ENCODE measurements around the gene NOTCH1. TPM values are rescaled to one million over a fixed set of nuclear protein-coding genes. Genes with fewer than 3 reads are reported as not detected.
"Not testable (repeated sequence)": the region's sequence is repeated elsewhere in the genome, so short reads cannot be mapped to it uniquely, and the experiment has no call there.

The NOTCH1 gene
- total RNA-seq, 3 donors from 2014 or later, result 59.0 to 101 (median 72.6) TPM

DNA sequence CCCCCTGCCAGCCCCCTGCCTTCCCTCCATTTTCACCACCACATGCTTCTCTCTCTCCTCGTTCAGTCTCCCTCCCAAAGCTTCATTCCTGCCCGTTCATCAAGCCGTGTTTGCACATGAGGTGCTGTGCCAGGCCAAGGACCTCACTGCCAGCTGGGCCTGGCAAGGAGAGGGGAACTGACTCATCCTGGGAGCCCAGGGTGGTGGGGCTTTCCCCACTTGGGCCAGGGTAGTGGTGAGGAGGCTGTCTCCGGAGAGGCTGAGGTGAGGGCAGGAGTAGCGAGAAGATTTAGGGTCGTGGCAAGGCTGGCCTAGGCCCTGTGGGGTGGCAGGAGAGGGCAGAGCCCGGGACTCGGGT lies 30.4 kb upstream of the NOTCH1 start:
- DNase-seq (no peak), ATAC-seq (peak; percentile 14)
- intact Hi-C loops (cut with DNase I, micrococcal nuclease), result no loop called here

GRCh38 chr9:136575626-136576268 lies 29.9 kb upstream of the NOTCH1 start:
- no peak for ATAC-seq
- DNase-seq, result no peak
- TF ChIP-seq, protein P1, sequence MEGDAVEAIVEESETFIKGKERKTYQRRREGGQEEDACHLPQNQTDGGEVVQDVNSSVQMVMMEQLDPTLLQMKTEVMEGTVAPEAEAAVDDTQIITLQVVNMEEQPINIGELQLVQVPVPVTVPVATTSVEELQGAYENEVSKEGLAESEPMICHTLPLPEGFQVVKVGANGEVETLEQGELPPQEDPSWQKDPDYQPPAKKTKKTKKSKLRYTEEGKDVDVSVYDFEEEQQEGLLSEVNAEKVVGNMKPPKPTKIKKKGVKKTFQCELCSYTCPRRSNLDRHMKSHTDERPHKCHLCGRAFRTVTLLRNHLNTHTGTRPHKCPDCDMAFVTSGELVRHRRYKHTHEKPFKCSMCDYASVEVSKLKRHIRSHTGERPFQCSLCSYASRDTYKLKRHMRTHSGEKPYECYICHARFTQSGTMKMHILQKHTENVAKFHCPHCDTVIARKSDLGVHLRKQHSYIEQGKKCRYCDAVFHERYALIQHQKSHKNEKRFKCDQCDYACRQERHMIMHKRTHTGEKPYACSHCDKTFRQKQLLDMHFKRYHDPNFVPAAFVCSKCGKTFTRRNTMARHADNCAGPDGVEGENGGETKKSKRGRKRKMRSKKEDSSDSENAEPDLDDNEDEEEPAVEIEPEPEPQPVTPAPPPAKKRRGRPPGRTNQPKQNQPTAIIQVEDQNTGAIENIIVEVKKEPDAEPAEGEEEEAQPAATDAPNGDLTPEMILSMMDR (IDR thresholded peaks at IDR 0.05), result no peak
- Histone ChIP-seq H3K36me3 (ENCODE audit: low read depth) (no peaks in the 10 kb centered on the region), H3K9me3 (no peaks in the 10 kb centered on the region), H3K4me1 (ENCODE audit: low read depth) (no peaks in the 10 kb centered on the region), H3K4me3 (no peak overlapping the region)
- intact Hi-C loops (cut with DNase I, micrococcal nuclease), result no loop called here

More for the DNA sequence above, 30.4 kb upstream of the NOTCH1 start:
- Histone ChIP-seq H3K4me1 (ENCODE audit: low read depth) (no peaks in the 10 kb centered on the region), H3K9me3 (no peaks in the 10 kb centered on the region), H3K4me3 (no peak overlapping the region), H3K36me3 (ENCODE audit: low read depth) (no peaks in the 10 kb centered on the region)
- TF ChIP-seq, protein P1 (IDR thresholded peaks at IDR 0.05), result no peak

DNA sequence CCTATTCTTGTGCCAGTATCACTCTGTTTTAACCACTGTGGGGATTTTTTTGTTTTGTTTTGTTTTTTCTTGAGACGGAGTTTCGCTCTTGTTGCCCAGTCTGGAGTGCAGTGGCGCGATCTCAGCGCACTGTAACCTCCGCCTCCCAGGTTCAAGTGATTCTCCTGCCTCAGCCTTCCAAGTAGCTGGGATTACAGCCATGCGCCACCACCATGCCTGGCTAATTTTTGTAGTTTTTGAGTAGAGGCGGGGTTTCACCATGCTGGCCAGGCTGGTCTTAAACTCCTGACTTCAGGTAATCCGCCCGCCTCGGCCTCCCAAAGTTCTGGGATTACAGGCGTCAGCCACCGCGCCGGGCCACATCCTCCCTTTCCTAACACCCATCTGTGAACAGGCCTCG lies 28.8 kb upstream of the NOTCH1 start:
- H3K4me1 ChIP-seq (ENCODE audit: low read depth); H3K4me3 ChIP-seq; DNase-seq; H3K36me3 ChIP-seq (ENCODE audit: low read depth); H3K9me3 ChIP-seq; ATAC-seq; intact Hi-C loops (cut with DNase I, micrococcal nuclease): not testable (repeated sequence)

DNA sequence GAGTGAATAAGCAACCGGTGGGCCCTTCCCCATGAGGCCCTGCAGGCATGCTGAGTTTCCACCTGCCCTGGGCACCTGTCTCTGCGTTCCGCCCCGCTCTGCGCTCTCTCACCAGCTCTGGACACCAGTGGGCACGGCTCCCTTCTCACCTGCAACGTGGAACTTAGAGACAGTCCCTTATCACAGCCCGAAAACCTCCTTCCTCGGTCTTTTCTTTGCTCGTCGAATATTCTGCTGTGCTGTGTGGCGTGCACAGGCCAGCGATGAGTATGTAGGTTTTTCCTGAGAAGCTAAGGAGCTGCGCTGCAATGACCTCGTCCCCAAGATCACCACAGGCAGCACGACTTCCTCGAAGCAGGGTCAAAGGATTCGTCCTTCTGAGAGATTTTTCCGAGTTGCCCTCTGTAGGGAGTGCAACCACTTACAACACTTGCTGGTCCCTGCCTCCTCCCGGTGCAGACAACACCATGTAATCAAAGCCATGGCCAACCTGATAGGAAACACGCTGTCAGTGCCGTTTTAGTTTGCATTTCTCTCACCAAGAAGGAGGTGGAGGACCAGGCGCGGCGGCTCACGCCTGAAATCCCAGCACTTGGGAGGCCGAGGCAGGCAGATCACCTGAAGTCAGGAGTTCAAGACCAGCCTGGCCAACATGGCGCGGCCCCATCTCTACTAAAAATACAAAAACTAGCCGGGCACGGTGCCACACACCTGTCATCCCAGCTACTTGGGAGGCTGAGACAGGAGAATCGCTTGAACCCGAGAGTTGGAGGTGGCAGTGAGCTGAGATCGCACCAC lies 27.2 kb upstream of the NOTCH1 start:
- no peaks in the 10 kb centered on the region for H3K4me1 ChIP-seq (ENCODE audit: low read depth)
- no peaks in the 10 kb centered on the region for H3K9me3 ChIP-seq
- DNase-seq, result no peak
- H3K36me3 ChIP-seq (ENCODE audit: low read depth), result no peaks in the 10 kb centered on the region
- ATAC-seq, result no peak
- TF ChIP-seq, protein P1 (IDR thresholded peaks at IDR 0.05), result no peak
- intact Hi-C loops (cut with DNase I, micrococcal nuclease), result no loop called here
- H3K4me3 ChIP-seq, result no peak overlapping the region

DNA sequence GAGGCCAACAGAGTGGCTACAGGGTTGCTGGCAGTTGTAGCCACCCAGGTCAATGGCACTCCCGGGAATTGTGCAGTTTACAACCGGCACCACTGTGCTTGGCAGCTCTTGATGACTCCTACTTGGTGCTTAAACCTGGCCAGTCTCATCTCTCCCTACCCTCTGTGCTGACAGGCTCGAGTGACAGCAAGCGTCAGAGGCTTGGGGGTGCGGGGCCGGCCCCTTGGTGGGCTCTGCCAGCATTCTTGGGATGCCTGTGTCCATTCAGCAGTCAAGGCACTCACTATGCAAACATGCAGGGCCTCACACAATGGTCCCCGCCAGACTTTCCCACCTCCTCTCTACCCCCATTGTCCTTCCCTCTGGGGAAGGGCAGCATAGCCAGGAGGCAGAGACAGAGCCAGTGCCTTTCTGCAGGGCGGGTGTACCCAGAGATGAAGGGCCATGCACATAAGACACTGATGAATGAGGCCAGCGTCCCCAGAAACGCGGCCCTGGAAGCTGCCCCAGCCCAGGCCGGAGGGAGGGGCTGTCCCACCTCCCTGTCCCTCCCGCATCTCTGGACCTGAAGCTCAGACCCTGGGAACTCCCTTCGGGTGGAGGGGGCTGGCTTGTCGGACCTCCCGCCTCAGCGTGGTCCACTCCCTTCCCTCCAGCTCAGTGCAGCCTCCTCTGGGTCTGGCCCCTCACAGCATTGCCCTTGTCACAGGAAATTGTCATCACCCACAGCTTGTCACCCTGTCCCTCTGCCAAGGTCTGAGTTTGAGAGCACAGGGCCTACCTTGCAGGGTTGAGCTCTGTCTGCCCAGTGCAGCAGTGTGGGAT lies 26.4 kb upstream of the NOTCH1 start:
- Histone ChIP-seq H3K4me1 (ENCODE audit: low read depth) (no peaks in the 10 kb centered on the region), H3K4me3 (no peak overlapping the region), H3K9me3 (no peaks in the 10 kb centered on the region), H3K36me3 (ENCODE audit: low read depth) (no peaks in the 10 kb centered on the region)
- TF ChIP-seq, protein P1 (IDR thresholded peaks at IDR 0.05), result no peak
- DNase-seq, result no peak
- intact Hi-C loops (cut with DNase I, micrococcal nuclease), result no loop called here
- no peak for ATAC-seq

DNA sequence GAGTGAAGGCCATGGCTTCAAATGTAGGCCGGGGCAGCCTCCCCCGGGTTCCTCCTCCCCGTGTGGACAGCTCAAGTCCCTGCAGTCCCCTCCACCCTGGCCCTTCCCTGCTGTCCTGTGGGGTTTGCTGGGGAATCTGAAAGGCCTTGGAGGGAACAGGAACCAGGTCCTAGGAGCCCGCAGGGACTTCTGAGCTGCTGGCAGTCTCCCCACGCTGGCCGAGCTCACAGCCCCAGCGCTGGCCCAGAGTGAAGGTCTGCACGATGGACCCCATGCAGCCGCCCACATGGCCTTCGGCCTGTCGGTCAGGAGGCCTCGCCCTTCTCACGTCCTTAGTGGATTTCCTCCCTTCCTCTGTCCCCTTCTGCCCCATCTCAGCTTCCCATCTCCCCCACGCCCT lies 25.7 kb upstream of the NOTCH1 start:
- H3K4me1 ChIP-seq (ENCODE audit: low read depth), result no peaks in the 10 kb centered on the region
- H3K4me3 ChIP-seq, result no peak overlapping the region
- no peaks in the 10 kb centered on the region for H3K9me3 ChIP-seq
- H3K36me3 ChIP-seq (ENCODE audit: low read depth), result no peaks in the 10 kb centered on the region
- intact Hi-C loops (cut with DNase I, micrococcal nuclease), result no loop called here
- no peak for DNase-seq
- ATAC-seq, result no peak
- TF ChIP-seq, protein P1 (IDR thresholded peaks at IDR 0.05), result no peak

Data from mucosa of descending colon (tissue), 3 donors.